TTC549 (cell line): ENCODE results near the gene NPAS3.

ENCODE experiments used
- FAIRE-seq: peaks from 2 replicates; lab custom pipeline; 2012; peaks lifted over from hg19 to GRCh38; lab: Jason Lieb, UNC

Gene NPAS3

DNA sequence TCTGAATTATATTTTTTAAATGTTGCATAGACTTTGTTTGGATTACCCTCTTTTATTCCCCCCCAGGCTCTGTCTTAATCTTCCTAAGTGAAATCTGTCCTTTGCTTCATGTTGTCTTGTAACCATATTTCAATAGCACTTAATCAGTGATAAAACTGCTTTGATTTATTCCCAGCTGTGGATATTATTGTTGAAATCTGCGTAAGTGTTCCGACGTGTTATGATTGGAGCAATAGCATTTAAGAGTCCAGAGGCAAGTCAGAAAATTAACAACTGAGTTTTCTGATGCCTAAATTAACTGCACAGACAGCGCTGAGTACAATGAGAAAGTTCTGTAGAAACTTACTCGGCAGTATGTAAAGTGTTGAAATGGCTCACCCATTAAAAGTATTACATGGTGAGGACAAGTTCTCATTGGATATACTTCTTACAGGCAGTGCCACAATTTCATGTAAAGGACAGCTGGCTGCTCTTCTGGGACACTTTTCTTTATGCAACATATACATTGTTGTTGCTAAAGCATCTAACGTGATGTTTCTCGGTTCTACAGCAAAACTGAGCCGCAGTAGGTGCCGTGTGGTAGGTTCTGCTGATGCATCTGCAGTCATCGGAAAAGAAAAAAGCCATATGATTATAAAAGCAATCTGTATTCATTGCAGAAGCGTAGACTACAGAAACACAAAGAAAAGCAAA is 511.2 kb downstream of the NPAS3 start:
- no peak for FAIRE-seq

DNA sequence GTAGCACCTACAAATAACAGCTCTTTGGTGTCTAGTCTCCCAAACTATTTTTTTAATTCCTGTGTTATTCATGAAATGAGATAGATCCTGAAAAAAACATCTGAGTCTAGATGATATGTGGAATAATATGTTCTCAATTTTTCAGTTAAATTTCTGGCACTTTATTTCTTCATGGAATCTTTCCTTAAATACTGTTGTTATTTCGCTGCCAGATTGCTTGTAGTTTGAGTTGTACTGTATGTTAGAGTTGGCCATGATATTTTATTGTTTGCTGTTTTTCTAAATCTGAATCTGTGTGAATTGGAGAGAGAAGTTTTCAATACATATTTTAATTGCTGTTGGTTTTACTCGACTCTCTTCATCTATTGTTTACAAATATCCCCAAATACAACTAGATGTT is 511.7 kb downstream of the NPAS3 start:
- no peak for FAIRE-seq

DNA sequence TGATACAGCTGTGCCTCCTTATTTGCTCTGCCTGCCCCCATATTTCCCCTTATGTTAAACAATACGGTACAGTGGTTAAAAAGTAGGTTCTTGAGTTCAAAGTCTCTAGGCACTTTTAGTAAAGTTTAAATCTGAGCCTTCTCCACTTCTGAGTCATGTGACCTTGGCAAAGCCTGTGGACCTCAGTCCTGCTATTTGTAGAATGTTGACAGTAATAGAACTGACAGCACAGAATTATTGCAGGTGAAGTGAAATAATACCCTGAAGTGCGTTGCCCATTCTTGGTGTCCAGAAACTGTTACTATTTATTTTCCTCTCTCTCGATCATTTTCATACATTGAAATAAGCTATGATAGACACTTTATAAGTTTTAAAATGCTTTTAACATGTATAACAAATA is 512.5 kb downstream of the NPAS3 start:
- no peak for FAIRE-seq

DNA sequence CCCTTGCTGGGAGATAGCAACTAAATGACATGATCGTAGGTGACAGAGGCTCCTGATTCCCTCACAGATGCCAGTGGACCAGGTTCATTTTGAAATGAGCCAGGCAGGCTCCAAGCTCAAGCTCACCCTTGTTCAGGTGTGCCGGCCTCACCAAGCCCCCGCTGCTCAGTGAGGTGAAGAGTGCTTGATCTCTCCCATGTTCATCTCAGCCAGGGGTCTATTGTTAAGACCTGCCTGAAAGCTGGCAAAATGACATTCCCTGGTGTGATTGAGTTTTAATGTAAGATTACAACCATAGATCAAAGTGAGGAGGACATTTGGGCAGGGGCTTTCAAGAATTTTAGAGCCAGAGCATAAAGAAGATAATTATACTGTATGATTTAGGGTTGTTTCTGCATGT is 514.3 kb downstream of the NPAS3 start:
- no peak for FAIRE-seq

DNA sequence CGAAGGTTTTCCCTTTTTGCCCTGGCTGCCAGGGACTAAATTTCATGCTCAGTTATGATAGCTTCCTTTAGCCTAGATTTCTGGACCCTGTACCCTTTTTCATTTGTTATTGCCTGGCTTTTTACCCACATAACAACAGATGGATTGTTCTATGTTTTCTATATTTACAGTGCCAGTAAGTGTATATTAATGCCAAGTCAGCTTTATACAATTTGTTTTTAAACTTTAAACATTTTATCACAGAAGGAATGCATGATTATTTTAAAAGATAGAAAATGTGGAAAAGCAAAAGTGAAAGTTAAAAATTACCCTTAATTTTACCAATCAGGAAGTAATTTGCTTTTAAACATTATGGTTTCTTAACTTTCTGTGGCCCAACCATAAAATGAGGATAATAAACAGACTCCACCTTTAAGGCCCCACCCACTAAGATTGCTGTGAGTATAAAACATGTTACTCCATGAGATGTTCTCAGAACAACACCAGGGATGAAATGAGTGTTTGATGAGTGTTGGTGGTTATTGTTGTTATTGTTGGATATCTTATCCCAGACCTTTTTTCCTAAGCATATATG is 515.4 kb downstream of the NPAS3 start:
- no peak for FAIRE-seq

DNA sequence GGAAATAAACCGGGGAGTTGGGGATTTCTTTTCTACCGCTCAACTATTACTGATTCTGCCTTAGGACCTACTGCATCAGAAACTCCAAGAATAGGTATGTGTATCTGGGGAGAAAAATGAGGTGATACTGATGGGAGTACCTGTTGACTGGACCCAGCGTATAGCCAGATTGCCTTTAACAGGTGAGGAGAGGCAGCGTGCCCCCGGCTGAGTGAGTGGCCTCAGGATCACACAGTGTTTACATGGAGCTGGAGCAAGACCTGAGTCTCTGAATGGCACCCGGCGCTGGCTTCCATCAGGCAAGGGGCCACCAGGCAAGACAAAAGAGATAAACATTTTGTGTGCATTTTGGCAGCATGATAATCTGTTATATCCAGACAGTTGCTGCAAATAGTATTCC is 516.0 kb downstream of the NPAS3 start:
- no peak for FAIRE-seq

DNA sequence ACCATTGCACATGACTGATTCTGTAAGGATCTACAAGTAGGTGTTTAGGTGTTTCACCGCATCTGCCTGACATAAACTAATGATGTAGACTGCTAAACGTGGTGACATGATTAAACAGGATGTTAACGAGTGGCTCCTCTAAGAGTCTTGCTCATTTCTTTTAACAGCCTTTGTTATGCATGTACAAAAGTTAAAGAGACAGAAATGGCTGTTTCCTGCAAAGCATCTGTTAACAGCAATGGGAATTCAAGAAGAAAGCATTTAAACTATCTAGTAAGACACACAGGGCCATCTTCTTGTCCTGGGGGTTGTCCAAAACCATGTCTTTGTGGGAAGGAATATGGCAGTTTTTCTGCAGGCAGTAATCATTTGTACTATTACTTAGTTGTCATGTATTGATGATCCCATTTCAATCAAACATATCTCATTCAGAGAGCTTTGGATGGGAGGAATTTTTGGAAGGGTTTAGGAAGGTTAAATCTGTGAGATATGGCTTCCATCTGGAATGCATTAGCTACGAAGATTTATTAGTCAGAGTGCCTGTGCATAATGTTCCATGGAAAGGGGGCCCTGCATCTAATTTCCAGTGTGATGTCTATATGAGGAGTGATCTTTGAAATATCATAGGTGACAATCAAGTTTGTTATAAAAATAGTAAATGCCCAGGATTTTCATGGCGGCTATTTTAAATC is 517.1 kb downstream of the NPAS3 start:
- FAIRE-seq = no peak

DNA sequence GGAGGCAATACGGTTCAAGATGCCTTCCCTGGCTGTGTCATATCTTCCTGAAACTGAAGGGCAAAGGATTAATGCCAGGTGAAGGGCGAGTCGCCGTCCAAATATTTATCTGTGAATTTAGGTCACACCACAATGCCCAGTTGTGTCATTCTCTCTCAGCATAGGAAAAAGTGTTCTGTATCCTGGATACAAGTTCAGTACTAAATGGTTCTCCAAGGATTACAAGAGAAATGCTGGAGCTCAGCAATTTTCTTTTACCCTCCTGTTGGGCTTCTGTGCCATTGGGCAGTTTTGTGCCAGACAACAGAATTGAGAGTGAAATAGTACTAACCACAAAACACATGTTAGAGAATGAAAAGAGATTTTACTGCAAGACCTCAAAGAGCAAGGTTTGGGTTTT is 518.3 kb downstream of the NPAS3 start:
- no peak for FAIRE-seq

DNA sequence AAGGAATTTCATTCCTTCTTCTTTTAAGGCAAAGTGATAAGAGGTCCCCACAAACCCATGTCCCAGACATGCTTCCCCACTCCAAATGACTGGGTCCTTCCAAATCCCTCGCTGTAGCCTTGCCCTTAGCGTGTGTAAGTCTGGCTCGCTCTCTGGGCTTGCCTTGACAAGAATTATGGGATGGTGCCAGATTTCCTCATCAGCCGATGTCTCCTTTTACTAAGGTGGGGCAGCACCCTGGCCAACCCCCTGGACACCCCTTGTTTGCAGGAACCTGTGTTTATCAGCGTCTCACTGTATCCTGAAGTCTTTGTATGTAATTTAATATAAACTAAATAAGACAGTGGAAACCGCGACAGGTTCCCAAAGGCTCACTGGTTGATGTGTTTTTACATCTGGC is 518.9 kb downstream of the NPAS3 start:
- FAIRE-seq = no peak

DNA sequence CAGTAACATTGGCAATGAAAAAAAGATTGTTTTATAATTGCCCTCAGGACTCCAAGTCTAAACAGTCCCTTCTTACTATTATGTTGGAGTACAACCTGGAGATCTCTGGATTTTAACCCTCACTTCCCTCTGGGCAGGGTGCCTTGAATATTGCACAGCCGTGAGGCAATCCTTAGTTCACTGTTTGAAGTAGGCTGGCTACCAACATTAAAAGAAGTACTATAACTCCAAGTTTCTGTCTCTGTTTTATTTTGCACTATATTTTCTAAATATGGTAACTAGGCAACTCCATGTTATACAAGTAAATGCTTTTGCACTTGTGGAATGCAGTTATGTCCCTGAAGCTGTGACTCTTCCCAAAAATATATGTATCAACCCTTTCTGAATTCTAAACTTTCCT is 521.5 kb downstream of the NPAS3 start:
- FAIRE-seq = no peak

DNA sequence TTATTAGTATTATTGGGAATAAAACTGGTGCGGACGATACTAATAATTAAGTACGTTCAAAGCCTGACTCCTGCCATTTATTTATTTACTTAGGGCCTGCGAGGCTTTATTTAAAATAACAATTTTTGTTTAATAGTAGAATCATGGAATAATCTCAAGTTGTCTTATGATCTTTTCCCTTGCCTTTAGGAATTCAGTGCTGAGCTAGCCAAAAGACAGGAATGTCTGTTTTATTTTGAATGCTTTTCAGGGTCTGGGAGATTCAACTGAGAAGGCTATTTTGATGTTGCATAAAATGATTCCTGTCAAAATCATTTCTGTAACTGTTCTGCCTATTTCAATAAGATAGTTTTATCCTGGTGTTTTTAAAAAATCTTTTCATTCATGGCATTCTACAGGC is 522.4 kb downstream of the NPAS3 start:
- no peak for FAIRE-seq

DNA sequence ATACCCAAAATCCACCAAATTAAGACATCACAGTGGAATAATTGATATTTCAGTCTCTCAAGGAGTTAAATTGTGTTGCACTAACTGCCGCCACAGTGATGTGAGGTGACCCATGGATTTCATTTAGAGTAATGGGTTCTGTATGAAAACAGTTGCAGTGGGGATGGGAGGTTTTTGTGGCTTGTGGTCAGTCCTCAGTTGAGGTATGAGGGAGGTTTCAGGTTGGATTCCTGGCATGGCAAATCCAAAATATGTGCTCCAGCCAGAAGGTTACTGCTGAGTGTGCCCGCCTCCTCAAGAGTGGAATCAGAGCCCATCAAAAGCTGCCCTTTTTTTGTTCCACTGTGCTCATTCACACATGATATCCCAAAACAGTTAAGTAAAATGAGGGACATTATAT is 525.1 kb downstream of the NPAS3 start:
- no peak for FAIRE-seq

DNA sequence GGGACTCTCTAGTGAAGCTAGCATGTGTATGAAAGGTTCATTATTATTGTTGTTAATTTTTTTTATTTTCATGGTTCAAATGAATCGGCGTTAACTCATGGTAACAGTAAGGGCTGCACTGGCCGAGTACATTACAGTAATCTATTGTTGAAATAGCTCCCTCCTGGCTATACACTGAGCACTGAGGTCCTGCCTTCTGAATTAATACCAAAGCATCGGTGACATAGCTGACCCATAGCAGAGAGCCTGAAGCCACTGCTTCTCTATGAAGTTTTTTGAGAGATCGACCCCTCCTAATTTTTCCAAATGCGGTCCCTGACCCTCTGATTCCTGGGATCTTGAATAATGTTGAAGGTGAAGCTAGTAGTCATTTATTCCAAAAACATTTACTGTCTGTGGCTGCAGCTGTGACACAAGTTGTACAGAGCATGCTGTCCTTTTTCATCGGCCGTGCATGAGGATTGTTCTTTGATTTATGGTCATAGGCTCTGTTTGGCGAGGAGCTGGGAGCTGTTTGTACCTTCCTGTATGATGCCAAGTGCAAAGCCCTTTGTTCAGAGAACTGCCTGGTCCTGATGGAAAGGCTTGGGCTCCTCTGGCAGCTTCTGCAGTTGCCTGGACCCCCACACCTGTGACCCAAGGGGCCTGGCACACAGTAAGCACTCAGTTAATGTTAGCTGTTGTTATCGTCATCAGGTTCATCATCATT is 525.7 kb downstream of the NPAS3 start:
- no peak for FAIRE-seq

DNA sequence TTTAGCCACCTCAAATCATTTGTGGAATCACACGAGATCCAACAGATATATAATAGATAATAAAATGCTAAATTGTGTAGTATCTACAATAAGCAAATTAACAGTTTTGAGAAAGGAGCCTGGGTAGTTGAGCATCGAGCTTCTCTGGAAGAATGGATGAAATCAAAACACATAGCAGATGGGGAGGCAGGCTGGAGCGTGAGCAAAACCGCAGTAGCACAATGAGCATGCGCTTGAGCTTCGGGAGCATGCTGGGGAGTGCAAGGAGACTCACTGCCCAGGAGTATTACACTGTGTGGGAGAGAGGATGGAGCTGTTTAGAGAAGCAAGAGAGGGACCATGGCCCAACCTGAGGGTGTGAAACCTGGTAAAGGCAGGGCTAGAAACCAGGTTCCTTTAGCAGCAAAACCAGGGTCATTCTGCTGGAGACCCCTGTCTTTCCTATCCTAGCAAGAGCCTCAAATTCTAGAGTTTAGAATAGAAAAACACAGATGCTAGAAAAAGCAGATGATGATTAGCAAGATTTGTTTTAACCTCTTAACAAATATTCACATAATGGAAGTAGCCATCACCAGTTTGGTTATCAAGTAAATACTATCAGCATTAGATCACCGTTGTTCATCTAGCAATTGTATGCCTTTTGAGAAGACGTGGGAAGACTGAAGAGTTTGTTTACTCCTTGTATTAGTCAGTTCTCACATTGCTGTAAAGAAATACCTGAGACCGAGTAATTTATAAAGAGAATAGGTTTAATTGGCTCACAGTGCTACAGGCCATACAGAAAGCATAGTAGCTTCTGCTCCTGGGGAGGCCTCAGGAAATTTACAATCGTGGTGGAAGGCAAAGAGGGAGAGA is 527.4 kb downstream of the NPAS3 start:
- no peak for FAIRE-seq

DNA sequence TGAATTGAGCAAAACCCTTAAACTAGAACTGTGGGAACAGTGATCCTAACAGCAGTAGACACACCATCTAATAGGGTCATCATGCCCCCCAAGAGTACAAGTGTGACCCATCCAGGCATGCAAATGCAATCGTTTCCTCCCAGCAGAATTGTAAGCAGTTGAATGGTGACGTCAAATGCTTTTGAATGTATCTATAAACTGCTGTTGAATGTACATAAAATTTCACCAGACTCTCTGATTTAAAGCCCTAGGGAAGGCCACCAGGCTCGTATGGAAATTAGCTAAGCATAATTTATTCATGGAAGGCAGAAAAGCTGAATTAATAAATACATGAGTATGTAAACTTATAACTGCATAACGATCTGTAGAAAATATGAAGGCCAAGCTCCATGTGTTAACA is 529.3 kb downstream of the NPAS3 start:
- FAIRE-seq = no peak

DNA sequence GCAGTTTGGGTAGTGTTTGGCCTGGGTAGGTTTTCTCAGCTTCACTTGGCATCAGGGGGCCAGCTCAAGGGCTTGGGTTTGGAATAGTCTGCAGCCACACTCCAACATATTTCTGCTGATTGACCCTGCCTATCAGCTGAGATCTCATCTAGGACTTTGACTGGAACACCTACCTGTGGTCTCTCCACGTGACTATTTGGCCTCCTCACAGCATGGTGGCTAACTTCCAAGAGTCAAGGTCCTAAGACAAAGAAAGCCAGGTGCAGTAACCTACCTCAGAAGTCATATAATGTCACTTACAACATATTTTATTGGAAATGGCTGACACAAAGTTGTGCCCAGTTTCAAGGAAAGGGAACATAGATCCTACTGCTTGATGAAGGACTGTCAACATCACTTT is 531.2 kb downstream of the NPAS3 start:
- no peak for FAIRE-seq

DNA sequence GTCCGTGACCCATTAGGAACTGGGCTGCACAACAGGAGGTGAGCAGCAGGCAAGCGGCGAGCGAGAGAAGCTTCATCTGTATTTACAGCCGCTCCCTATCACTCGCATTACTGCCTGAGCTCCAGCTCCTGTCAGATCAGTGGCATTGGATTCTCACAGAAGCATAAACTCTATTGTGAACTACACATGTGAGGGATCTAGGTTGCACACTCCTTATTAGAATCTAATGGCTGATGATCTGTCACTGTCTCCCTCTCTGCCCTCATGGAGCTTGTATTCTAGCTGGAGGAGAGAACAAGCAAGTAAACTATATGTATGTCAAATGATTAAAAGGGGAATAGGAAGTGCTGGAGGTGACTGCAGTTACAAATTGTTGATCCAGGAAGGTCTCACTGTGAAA is 533.1 kb downstream of the NPAS3 start:
- no peak for FAIRE-seq

DNA sequence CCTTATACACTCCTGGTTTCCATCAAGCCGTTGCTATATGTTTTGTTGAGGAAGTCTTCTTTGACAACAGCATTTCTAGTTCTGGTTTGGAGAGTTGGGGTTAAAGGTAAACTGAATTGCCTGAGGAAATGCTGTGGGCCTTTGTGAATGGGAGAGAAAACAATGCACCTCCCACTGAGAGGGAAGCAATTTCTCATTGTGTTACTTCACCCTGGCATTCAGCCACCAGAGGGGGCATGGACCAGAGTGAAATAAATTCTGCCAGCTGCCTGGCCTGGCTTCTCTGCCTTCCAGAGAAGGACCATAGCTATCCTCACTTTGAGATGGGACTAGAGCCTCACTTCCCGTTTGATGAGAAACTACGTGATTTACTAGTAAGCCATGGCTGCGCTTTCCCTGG is 536.9 kb downstream of the NPAS3 start:
- no peak for FAIRE-seq

DNA sequence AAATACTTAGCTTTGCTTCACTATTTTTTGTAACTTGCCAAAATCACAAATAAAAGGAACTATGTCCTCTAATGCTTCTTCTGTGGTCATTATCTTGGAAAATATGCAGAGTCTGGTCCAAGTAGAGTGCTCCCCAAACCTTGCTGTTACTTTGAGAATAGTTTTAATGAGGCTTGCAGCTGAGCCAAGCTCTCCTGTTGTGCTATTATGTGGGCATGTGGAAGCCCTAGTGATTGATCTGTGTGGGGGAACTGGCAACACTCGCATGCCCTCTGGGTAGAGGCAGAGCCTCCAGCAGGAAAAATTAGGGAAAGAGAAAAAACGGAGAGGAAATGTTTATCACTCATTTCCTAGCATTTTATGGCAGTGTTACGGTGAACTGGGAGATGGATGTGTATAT is 539.1 kb downstream of the NPAS3 start:
- FAIRE-seq = no peak

DNA sequence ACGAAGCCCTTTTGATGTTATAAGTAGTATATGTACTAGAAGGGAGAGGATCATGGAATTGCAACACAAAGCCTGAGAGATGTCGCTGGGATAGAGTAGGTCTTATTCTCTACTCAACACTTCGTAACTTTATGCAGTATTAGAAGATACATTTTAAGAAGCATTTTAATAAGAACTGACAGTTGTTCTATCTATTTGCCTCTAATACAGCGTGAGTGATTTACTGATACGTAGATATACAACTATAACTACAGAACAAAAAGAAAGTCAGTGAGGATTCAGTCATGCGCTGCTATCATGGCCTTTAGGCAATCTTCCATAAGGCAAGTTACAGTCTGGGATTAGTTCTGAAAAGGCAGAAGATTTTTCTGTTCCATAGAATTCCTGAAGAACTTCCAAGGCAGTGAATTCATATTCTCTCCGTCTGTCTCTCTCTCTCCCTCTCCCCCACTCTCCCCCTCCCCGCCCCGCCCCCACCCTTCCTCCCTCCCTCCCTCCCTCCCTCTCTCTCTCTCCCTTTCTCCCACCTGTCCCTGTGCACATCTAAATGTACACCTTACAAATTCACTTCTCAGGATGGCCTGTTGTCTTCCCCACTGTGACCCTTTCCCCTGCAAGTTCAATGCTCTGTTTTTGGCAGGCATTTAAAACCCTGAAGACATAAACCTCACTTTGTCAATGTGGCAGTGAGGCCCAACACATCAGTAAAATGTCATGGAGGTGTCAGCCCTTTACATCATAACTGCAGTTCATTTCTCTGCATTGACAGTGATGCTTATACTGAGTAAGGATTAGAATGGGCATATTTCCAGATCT is 541.6 kb downstream of the NPAS3 start:
- no peak for FAIRE-seq

DNA sequence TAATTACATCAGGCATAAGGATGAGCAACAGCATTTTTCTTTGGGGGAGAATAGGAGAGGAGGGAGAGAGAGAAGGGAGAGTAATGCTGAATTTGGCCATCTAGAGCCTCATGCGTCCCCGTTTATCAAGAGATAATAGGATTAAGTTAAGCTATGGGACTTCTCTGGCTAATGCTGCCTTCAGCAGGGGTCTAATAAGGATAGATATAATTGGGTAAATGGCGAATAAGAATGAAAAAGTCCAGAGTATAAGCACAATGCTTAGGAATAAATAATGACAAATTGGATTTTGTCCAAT is 542.2 kb downstream of the NPAS3 start:
- FAIRE-seq = no peak

DNA sequence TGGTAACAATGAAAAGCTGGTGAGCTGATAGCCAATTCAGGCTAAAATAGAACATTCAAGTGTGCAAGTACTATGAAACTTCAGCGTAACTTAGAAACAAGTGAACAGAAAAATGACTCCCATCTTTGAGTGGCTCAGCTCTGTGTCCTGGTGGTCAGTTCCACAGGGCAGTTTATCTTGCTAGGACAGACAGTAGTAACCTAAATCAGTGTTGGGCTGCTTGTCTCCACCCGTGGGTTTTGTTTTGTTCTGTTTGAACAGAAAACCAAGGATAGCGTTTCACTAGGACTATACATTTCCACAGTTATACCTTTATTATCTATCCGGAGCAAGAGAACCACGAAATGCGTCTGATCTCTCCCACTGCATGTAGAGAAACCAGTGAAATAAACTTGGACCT is 544.4 kb downstream of the NPAS3 start:
- FAIRE-seq = no peak
